Adrenal gland (tissue), 12 donors: ENCODE results near the gene PAX7. TPM values are rescaled to one million over a fixed set of nuclear protein-coding genes. Genes with fewer than 3 reads are reported as not detected.

ENCODE experiments used
- DNase-seq, 7 donors: peaks; one replicate each; pipeline ENCODE4 v3.0.0-alpha.2; 2019 to 2020
- H3K27ac ChIP-seq, 5 donors: fragments of 200-600 bp; sonication (generic) in 4 of 5; 1 replicate in 3 of 5; 2 replicates in 2 of 5; pipeline versions ENCODE4 v1.5.1 to v1.8.0; 2016 to 2020; ENCODE audit warnings: mild to moderate bottlenecking in 1 of 5
- H3K27me3 ChIP-seq: fragments of 200-600 bp; 2 replicates; pipeline ENCODE4 v1.8.0; 2021
- H3K36me3 ChIP-seq, 2 donors: fragments of 200-600 bp; replicated peaks in 1 of 2; 1 replicate in 1 of 2; 2 replicates in 1 of 2; pipeline versions ENCODE4 v1.5.1 to v1.8.0; 2018 to 2022
- H3K4me1 ChIP-seq, 2 donors: fragments of 200-600 bp; replicated peaks in 1 of 2; 1 replicate in 1 of 2; 2 replicates in 1 of 2; pipeline versions ENCODE4 v1.5.1 to v1.8.0; 2018 to 2021
- H3K4me3 ChIP-seq, 4 donors: fragments of 200-600 bp; sonication (generic) in 3 of 4; one replicate each; pipeline ENCODE4 v1.5.1; 2016 to 2018
- H3K9me3 ChIP-seq, 3 donors: fragments of 200-600 bp; sonication (generic) in 1 of 3; replicated peaks in 1 of 3; 1 replicate in 2 of 3; 2 replicates in 1 of 3; pipeline versions ENCODE4 v1.5.1 to v1.8.0; 2016 to 2021
- POLR2A ChIP-seq, 2 donors: fragments of 450-650 bp; IDR thresholded peaks; one replicate each; pipeline ENCODE4 v1.6.1; 2017; ENCODE audit warnings: antibody characterized with exemption in 2 of 2, mild to moderate bottlenecking in 2 of 2, moderate library complexity in 1 of 2
- WGBS, 4 donors: extraction: QIAGEN DNeasy Blood & Tissue Kit in 2 of 4; methylation state at CpG; one replicate each; pipeline versions ENCODE4 v1.1.5 to v1.1.7; 2013 to 2017; 5-methylcytosine and 5-hydroxymethylcytosine counted together
- intact Hi-C, 2 donors: fragments of 100-400 bp; cut with DNase I; formaldehyde crosslinking; loops; one replicate each; pipeline versions ENCODE4 v1.14.1 to v1.15.0; 2022 to 2023
- polyA plus RNA-seq, 3 donors: library from polyadenylated mRNA; stranded (reverse); fragments of 200-250 nt in 2 of 3; fragments of 350-450 nt in 1 of 3; fragmentation: Illumina TruSeq in 1 of 3; extraction: RNeasy Lipid Tissue Mini Kit (QIAGEN cat#74804) in 1 of 3; gene quantifications; one replicate each; pipeline ENCODE4 v1.2.3, GENCODE V29; 2013 to 2014
- total RNA-seq, 9 donors: library from RNA; depleted of rRNA in 4 of 9; stranded (reverse); fragments of >200 nt in 4 of 9; fragments of 120-200 nt in 1 of 9; fragmentation: NEBNext Ultra II Directional in 1 of 9; extraction: Animal tissue kit (Norgen Biotek cat#: 25700) in 1 of 9; gene quantifications; one replicate each; pipeline versions ENCODE4 v1.1.0 to v1.2.4, GENCODE V29; 2013 to 2023
- TF ChIP-seq, protein P1 (sequence below), 6 experiments: fragments of 450-650 bp in 4 of 6; fragments of 200-600 bp in 2 of 6; sonication (generic) in 1 of 6; IDR thresholded peaks; 1 replicate in 5 of 6; 2 replicates in 1 of 6; pipeline versions ENCODE4 v1.5.1 to v1.8.0; 2016 to 2021; ENCODE audit warnings: antibody characterized with exemption in 6 of 6, mild to moderate bottlenecking in 2 of 6, moderate library complexity in 1 of 6
- donor health status: healthy with polysubstance abuse.
- donor health status: Bipolar disorder and iron deficiency.
- donor health status: DM: yes; HTN: yes; CAD: no.
- donor health status: DM: no; HTN: no; CAD: no.
- donor health status: DM: no; HTN: no; CAD: no.
- donor health status: DM: yes; HTN: yes; CAD: no.

PAX7 gene
- total and polyA plus RNA-seq, 12 donors = not detected

DNA sequence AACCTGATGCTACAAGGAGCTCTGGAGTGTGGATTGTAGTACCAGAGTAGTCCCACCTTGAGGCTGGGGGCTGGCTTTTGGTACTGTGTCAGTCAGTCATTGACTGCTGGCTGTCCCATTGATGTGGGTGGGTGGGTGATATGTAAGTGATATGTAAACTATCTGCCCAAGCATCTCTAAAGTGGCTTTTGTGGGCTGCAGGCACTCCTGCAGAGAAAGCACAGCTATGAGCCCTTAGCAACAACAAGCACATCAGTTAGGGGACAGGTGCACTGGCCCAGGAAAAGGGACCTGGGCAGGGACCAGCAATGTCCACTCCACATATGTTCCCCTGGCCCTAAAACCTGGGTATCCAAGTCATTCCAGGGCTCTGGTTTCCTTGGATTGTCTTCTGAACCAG, 118.9 kb downstream of the PAX7 start:
- intact Hi-C loops = no loop called here
- DNase-seq = no peak
- peaks cover 3% of the 10 kb centered on the region for H3K27me3 ChIP-seq
- H3K4me1 ChIP-seq = no peaks in the 10 kb centered on the region
- no peak for TF ChIP-seq POLR2A (IDR thresholded peaks at IDR 0.05)
- TF ChIP-seq, protein P1, sequence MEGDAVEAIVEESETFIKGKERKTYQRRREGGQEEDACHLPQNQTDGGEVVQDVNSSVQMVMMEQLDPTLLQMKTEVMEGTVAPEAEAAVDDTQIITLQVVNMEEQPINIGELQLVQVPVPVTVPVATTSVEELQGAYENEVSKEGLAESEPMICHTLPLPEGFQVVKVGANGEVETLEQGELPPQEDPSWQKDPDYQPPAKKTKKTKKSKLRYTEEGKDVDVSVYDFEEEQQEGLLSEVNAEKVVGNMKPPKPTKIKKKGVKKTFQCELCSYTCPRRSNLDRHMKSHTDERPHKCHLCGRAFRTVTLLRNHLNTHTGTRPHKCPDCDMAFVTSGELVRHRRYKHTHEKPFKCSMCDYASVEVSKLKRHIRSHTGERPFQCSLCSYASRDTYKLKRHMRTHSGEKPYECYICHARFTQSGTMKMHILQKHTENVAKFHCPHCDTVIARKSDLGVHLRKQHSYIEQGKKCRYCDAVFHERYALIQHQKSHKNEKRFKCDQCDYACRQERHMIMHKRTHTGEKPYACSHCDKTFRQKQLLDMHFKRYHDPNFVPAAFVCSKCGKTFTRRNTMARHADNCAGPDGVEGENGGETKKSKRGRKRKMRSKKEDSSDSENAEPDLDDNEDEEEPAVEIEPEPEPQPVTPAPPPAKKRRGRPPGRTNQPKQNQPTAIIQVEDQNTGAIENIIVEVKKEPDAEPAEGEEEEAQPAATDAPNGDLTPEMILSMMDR (IDR thresholded peaks at IDR 0.05) = no peak
- no peaks in the 10 kb centered on the region for H3K36me3 ChIP-seq
- no peak overlapping the region for H3K27ac ChIP-seq
- H3K4me3 ChIP-seq = no peak overlapping the region
- no peaks in the 10 kb centered on the region for H3K9me3 ChIP-seq

DNA sequence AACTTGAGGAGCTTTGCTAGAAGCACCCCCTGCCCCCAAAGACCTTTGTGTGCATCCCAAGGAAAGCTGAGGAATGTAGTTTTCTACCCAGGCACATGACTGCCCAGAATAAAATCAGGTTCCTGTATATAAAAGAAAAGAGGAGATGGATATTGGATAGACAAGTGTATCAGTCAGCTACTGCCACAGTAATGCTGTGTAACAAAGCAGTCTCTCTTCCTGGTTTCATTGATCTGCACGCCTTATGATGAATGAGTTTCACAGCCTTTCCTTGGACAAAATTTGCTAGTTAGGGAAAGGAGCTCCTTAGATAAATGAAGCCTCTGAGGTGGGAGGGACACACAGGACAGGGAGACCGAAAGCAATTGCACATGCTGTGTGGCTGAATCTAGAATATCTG, 120.0 kb downstream of the PAX7 start:
- no peak overlapping the region for H3K4me3 ChIP-seq
- no peak overlapping the region for H3K27ac ChIP-seq
- no peaks in the 10 kb centered on the region for H3K36me3 ChIP-seq
- intact Hi-C loops = no loop called here
- TF ChIP-seq, protein P1 (IDR thresholded peaks at IDR 0.05) = no peak
- no peak for TF ChIP-seq POLR2A (IDR thresholded peaks at IDR 0.05)
- no peak for DNase-seq
- 76 to 84% (median 80%) methylated on average over 2 of the region's 2 CpGs for WGBS, 4 donors
- H3K9me3 ChIP-seq = no peaks in the 10 kb centered on the region
- H3K4me1 ChIP-seq = no peaks in the 10 kb centered on the region
- peaks cover 2% of the 10 kb centered on the region for H3K27me3 ChIP-seq

DNA sequence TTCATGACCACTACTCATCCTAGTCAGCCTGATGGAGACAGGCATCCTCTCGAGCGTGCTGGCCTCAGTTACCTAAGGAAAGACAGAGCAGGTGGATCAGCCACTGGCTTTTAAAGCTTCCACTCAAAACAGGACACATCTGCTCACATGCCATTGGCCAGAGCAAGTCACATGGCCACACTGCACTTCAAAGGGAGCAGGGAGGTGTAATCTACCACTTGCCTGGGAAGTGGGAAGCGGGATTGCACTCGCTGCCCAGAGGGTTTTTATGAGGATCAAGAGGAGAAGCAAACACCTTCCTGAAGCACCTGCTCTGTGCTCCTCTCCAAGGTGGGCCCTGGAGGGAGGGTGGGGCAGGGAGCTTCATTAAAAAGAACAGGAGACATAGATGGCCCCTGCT, 120.8 kb downstream of the PAX7 start:
- H3K27me3 ChIP-seq = peaks cover 4% of the 10 kb centered on the region
- H3K9me3 ChIP-seq = no peaks in the 10 kb centered on the region
- H3K36me3 ChIP-seq = no peaks in the 10 kb centered on the region
- intact Hi-C loops = no loop called here
- 35 to 45% (median 39%) methylated on average over 4 of the region's 4 CpGs for WGBS, 4 donors
- TF ChIP-seq, protein P1 (IDR thresholded peaks at IDR 0.05) = no peak
- no peak for TF ChIP-seq POLR2A (IDR thresholded peaks at IDR 0.05)
- no peak overlapping the region for H3K4me3 ChIP-seq
- no peak for DNase-seq
- H3K4me1 ChIP-seq = no peaks in the 10 kb centered on the region
- no peak overlapping the region for H3K27ac ChIP-seq

DNA sequence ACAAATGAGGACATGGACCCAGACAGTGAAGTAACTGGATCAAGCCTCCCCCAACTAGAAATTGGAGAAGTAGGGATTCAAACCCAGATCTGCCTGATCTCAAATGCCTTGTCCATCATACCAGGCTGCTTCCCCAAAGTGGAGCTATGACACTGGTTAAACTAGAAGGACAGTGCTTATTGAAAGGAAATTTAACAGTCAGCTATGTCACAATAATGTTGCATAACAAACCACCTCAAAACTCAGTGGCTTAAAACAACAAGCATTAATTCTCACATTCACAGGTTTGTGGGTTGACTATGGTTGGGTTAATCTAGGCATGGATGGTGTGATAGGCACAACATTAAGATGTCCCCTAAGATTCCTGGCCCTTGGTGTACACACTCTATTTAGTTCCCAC, 121.8 kb downstream of the PAX7 start:
- H3K4me3 ChIP-seq = no peak overlapping the region
- TF ChIP-seq, protein P1 (IDR thresholded peaks at IDR 0.05) = no peak
- TF ChIP-seq POLR2A (IDR thresholded peaks at IDR 0.05) = no peak
- intact Hi-C loops = no loop called here
- H3K4me1 ChIP-seq = no peaks in the 10 kb centered on the region
- H3K27me3 ChIP-seq = peaks cover 4% of the 10 kb centered on the region
- no peaks in the 10 kb centered on the region for H3K9me3 ChIP-seq
- H3K36me3 ChIP-seq = no peaks in the 10 kb centered on the region
- H3K27ac ChIP-seq = no peak overlapping the region
- DNase-seq = no peak
